Stimulated activated CD8-positive, alpha-beta memory T cell treated with anti-CD3 and anti-CD28 coated beads, Interleukin-2, amount 100 ng/mL, for 48 hours (primary cell): Measurements from ENCODE around the gene LRRC74B.
"Not testable (repeated sequence)": the region's sequence is repeated elsewhere in the genome, so short reads cannot be mapped to it uniquely, and the experiment has no call there.

Experiments used
- DNase-seq, 2 donors: peaks; one replicate each; pipeline ENCODE4 v3.0.0-alpha.2; 2020; ENCODE audit warnings: low read depth in 2 of 2

LRRC74B gene

GRCh38 chr22:21076912-21077625, 31.3 kb downstream of the LRRC74B start:
- DNase-seq: no peak

GRCh38 chr22:21077884-21078508, 32.2 kb downstream of the LRRC74B start:
- no peak for DNase-seq

GRCh38 chr22:21078916-21079315, 33.2 kb downstream of the LRRC74B start:
- no peak for DNase-seq

- DNase-seq: no peak
Observed at GRCh38 chr22:21079493-21079892, 33.7 kb downstream of the LRRC74B start.

- DNase-seq: no peak
Observed at GRCh38 chr22:21080435-21081137, 34.8 kb downstream of the LRRC74B start.

GRCh38 chr22:21082248-21082647, 36.5 kb downstream of the LRRC74B start:
- DNase-seq: no peak

GRCh38 chr22:21087119-21087518, 41.4 kb downstream of the LRRC74B start:
- no peak for DNase-seq

GRCh38 chr22:21087926-21088325, 42.2 kb downstream of the LRRC74B start:
- not testable (repeated sequence) for DNase-seq

GRCh38 chr22:21091220-21091619, 45.5 kb downstream of the LRRC74B start:
- DNase-seq: not testable (repeated sequence)

- no peak for DNase-seq
Observed at GRCh38 chr22:21092797-21093554, 47.2 kb downstream of the LRRC74B start.

- not testable (repeated sequence) for DNase-seq
Observed at GRCh38 chr22:21093555-21094137, 47.9 kb downstream of the LRRC74B start.

- no peak for DNase-seq
Observed at GRCh38 chr22:21094911-21095772, 49.4 kb downstream of the LRRC74B start.

GRCh38 chr22:21095773-21096107, 50.0 kb downstream of the LRRC74B start:
- no peak for DNase-seq

- not testable (repeated sequence) for DNase-seq
Observed at GRCh38 chr22:21096878-21097277, 51.1 kb downstream of the LRRC74B start.

- no peak for DNase-seq
Observed at GRCh38 chr22:21098099-21098671, 52.4 kb downstream of the LRRC74B start.

- DNase-seq: no peak
Observed at GRCh38 chr22:21099578-21099977, 53.8 kb downstream of the LRRC74B start.

- DNase-seq: no peak
Observed at GRCh38 chr22:21100149-21101032, 54.6 kb downstream of the LRRC74B start.

GRCh38 chr22:21101877-21102638, 56.3 kb downstream of the LRRC74B start:
- no peak for DNase-seq
